GM12801 (cell line): ENCODE results near the gene LAMTOR4.

ENCODE experiments used
- TF ChIP-seq, protein P1 (sequence below): IDR thresholded peaks from one replicate; pipeline ENCODE4 v1.5.1; 2011; ENCODE audit warnings: control low read depth; ENCODE audit not compliant: insufficient read length; ENCODE audit errors: extremely low read depth

LAMTOR4 gene

DNA sequence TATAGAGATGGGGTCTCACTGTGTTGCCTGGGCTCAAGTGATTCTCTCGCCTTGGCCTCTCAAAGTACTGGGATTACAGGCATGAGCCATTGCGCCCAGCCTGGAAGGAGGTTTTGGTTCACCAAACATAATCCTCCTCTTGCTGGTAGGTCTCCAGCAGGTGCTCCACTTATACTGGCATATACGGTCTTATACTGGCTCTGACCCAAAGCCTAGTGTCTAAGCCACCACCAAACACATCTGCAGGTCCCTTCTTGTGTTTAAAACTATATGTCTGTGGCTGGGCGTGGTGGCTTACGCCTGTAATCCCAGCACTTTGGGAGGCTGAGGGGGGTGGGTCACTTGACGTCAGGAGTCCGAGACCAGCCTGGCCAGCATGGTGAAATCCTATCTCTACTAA lies 16.6 kb upstream of the LAMTOR4 start:
- TF ChIP-seq, protein P1, sequence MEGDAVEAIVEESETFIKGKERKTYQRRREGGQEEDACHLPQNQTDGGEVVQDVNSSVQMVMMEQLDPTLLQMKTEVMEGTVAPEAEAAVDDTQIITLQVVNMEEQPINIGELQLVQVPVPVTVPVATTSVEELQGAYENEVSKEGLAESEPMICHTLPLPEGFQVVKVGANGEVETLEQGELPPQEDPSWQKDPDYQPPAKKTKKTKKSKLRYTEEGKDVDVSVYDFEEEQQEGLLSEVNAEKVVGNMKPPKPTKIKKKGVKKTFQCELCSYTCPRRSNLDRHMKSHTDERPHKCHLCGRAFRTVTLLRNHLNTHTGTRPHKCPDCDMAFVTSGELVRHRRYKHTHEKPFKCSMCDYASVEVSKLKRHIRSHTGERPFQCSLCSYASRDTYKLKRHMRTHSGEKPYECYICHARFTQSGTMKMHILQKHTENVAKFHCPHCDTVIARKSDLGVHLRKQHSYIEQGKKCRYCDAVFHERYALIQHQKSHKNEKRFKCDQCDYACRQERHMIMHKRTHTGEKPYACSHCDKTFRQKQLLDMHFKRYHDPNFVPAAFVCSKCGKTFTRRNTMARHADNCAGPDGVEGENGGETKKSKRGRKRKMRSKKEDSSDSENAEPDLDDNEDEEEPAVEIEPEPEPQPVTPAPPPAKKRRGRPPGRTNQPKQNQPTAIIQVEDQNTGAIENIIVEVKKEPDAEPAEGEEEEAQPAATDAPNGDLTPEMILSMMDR, result no peak

DNA sequence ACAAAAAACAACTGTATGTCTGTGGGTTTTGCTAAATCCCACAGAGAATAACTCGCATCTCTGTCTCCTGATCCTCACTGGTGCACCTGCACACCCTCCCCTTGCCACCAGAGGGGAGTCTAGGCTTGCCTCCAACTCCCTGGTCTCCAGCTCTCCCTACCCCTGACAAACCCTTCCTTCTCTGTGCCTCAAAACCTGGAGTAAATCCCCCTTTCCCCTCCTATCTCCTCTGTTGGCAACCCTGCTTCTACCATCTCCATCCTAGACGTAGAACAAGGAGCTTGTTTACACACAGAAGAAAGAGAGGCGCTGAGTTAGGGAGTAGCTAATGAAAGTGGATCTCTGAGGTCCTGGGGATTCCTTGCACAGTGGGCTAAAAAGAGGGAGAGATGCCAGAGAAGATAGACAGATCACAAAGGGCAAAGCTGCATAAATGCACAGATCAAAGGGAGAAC lies 16.0 kb upstream of the LAMTOR4 start:
- TF ChIP-seq, protein P1, result peak; percentile 39

GRCh38 chr7:100137851-100138760 lies 10.6 kb upstream of the LAMTOR4 start:
- TF ChIP-seq, protein P1, result no peak

DNA sequence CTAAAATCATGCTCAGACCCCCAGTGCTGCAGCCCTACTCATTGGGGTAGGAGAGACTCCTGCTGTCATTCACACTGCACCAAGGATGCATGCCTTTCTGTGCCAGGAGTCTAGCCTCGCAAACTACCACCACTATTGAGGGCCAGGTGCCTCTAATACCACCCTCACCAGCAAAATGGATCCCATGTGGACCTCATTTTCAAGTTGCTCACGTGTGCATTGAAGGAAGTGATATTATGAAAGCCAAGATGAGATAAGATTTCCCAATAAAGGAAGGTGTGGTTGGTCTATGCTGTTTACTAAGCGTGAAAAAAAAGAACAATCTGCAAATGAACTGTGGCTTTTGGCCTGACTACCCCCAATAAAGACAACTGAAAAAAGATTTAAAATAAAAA lies 7.2 kb upstream of the LAMTOR4 start:
- TF ChIP-seq, protein P1, result no peak

- TF ChIP-seq, protein P1, result no peak
Measured at GRCh38 chr7:100142461-100142860, 6.3 kb upstream of the LAMTOR4 start.

DNA sequence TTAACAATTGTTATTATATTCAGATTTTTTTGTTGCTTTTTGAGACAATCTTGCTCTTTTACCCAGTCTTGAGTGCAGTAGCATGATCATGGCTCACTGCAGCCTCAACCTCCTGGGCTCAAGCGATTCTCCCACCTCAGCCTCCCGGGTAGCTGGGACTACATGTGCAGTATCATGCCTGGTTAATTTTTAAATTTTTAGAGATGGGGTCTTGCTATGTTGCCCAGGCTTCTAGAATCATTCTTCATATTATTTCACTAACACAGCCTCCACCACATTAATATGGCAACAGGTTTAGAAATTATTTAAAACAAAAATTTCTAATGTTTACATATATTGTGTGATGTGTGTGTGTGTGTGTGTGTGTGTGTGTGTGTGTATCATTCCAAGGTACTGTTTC lies 1.4 kb upstream of the LAMTOR4 start:
- TF ChIP-seq, protein P1, result no peak

DNA sequence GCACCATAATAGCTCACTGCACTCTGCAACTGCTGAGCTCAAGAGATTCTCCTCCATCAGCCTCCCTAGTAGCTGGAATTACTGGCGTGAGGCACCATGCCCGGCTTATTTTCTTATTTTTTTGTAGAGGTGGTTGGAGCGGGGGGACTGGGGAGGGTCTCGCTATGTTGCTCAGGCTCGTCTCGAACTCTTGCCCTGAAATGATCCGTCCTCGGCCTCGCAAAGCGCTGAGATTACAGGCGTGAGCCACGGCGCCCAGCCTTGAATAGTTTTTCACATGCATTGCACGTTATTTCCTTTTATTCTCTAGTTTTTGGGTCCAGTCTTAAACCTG lies 526 bp upstream of the LAMTOR4 start:
- TF ChIP-seq, protein P1, result no peak
